Measurements from ENCODE around the gene CNTLN.

GRCh38 chr9:17490110-17490509 lies 355.3 kb downstream of the CNTLN start:
- TF ChIP-seq CTCF (IDR thresholded peaks at IDR 0.05) = no peak
- no peak for TF ChIP-seq EZH2 (IDR thresholded peaks at IDR 0.05; ENCODE audit: borderline replicate concordance, insufficient read depth, low read depth, low read length, poor library complexity, severe bottlenecking)
